DMS153 treated with DMSO at 0.1 percent for 48 hours (cell line): ENCODE measurements around the gene CRYGS.

Experiments
- DNase-seq: peaks from one replicate; lab custom pipeline; 2025; ENCODE audit not compliant: unreplicated experiment; lab: John Stamatoyannopoulos, UW

Gene CRYGS

GRCh38 chr3:186496016-186496415 lies 48.2 kb downstream of the CRYGS start:
- no peak for DNase-seq

- no peak for DNase-seq
These were observed 50.5 kb downstream of the CRYGS start for GRCh38 chr3:186493525-186494255.

GRCh38 chr3:186492385-186492984 lies 51.7 kb downstream of the CRYGS start:
- no peak for DNase-seq

GRCh38 chr3:186489507-186489906 lies 54.7 kb downstream of the CRYGS start:
- no peak for DNase-seq
